HG03432 (cell line): ENCODE measurements around the gene SCGB1D1.

Experiments used
- ATAC-seq: cut with Tn5 transposase; IDR thresholded peaks from one replicate; pipeline ENCODE4 v1.9.1; 2021; ENCODE audit warnings: mild to moderate bottlenecking, moderate library complexity; ENCODE audit not compliant: unreplicated experiment

The SCGB1D1 gene

GRCh38 chr11:62221498-62221897, 31.5 kb downstream of the SCGB1D1 start:
- no peak for ATAC-seq

- no peak for ATAC-seq
These were observed 33.1 kb downstream of the SCGB1D1 start for GRCh38 chr11:62223095-62223494.

- no peak for ATAC-seq
These were observed 43.7 kb downstream of the SCGB1D1 start for GRCh38 chr11:62233730-62234129.

DNA sequence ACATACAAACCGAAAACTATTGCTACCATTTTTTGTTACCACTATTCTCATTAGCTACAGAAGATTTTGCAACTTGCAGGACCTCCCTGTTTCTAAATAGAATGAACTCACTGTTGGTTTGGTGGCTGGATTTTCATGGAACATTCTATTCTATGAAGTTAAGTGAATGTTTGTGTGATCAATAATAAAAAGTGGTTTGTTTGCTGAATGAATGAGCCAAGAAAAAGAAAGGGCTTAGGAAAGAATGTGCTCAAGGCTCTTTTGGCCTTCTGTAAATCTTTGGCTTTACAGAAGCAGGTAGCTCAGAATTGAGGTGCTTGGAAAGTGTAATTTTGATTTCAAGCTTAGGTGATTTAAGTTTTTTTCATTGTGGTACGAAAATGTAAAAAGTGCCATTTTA, 46.2 kb downstream of the SCGB1D1 start:
- no peak for ATAC-seq

DNA sequence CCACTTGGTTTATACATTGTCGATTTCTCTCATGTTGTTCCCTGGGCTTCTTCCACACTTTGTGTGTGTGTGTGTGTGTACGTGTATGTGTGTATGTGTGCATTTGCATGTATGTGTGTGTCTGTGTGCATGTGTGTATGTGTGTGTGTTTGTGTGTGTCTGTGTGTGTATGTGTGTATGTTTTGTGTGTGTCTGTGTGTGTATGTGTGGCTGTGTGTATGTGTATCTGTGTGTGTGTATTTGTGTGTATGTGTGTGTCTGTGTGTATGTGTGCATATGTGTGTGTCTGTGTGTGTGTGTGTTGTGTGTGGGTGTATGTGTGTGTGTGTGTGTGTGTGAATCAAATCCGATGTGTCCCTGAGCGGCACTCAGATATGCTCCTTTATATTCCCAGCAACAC, 47.5 kb downstream of the SCGB1D1 start:
- ATAC-seq, result no peak

DNA sequence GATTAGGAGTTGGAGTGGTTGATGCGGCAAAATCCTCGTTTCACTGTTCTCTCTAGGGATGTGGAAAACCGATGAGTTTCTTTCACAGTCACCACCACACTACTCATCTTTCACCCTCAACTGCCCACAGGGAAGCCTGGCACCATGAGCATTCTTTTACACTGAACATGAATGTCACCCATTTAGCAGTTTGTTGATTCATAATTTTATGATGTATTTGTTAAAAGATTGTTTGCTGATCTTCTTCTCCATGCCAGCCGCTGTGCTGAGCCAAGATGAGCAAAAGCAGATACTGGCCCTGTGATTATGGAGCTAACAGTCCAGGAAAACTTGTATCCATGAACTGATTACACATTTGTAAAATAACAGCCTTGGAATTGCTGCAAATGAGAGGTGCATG, 48.1 kb downstream of the SCGB1D1 start:
- ATAC-seq, result no peak

DNA sequence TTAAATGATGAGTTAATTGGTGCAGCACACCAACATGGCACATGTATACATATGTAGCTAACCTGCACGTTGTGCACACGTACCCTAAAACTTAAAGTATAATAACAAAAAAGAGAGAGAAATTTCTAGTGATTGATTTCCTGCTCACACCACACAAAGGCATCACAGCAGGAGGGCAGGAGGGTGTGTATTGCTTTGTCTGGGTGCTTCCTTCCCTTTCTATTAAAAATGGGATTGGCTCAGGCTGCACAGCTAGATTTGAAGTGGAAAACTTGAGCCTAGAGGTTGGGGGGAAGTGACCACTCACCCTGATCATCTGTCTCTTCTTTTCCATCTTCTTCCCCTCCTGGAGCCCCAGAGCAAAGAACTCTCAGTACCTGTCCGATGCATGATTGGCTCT, 51.1 kb downstream of the SCGB1D1 start:
- no peak for ATAC-seq

- ATAC-seq, result no peak
These were observed 52.0 kb downstream of the SCGB1D1 start, which contains the start of gene SCGB1D2 for GRCh38 chr11:62242021-62242420. TSS of gene SCGB1D2 (plus strand) at chr11:62242239. CDS start at chr11:62242308, 69 bp downstream.
